Middle frontal gyrus (tissue), 1 donor: ENCODE measurements around the gene CACNA1C.

Experiments used
- DNase-seq: peaks from one replicate; pipeline ENCODE4 v3.0.0-alpha.2; 2015; ENCODE audit warnings: low spot score; ENCODE audit errors: extremely low spot score

The CACNA1C gene

DNA sequence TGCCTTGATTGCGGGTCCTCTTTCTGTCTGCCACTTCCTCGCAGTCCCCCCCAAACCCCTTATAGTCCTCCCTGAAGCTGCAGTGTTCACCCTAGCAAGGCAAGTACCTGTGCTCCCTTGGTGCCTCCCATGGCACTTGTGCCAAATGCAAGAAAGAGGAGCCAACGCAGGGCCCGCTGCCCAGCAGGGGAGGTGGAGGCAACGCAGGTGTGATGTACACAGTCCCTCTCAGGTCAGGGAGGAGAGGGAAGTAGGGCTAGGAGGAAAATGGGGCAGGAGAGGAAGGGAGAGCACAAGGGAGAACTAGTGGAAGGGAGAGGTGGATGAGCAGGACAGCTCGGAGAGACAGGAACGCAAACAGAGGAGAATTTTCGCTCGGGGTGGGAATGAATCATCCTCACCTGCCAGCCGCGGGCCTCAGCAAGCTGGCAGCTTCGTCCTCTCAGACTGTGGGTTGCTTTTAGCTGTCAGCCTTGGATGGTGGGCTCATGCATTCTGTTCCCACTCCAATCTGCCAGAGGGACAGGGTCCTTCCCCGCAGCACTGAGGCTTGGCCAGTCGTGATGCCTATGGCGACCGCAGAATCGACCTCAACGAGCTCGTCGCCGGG is 357.0 kb downstream of the CACNA1C start:
- DNase-seq: no peak

- no peak for DNase-seq
Observed at GRCh38 chr12:2410496-2410895, 357.7 kb downstream of the CACNA1C start.

DNA sequence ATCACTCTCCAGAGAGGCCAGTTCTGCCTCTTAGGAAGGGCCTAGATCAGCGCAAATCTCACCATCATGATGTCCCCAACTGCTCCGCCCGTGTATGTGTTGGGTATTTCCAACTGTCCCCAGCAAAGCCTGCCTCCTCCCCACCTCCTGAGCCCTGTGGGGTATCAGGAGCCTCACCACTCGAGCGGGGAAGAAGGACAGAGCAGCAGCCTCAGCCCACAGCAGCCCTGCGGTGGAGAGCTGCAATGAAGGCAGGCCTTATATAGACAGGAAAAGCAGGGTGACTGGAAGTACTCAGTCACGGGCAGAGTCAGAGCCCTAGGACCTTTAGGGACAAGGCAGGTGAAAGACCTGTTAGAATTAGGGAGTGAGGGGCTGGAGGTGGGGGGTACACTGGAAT is 358.2 kb downstream of the CACNA1C start:
- no peak for DNase-seq

- no peak for DNase-seq
Observed at GRCh38 chr12:2411616-2412304, 359.0 kb downstream of the CACNA1C start.

- DNase-seq: no peak
Observed at GRCh38 chr12:2412305-2412643, 359.5 kb downstream of the CACNA1C start.

DNA sequence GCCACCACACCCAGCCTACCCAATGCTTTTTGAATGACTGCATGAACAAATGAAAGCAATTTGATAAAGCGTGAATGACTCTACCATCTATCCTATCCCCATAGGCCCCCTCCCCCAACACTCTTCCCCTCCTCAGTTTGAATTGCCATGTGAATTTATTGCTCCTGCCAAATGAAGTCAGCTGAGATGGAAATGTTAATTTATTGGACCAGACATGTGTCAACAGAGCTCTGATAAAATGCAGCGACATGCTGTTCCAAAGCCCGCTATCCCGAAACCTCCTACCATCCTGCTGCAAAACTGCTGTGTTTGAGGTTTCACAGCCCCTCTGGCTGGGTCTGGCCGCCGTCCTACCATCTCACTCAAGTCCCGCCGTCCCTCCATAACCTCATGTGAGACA is 360.5 kb downstream of the CACNA1C start:
- no peak for DNase-seq

- no peak for DNase-seq
Observed at GRCh38 chr12:2413999-2414792, 361.4 kb downstream of the CACNA1C start.

DNA sequence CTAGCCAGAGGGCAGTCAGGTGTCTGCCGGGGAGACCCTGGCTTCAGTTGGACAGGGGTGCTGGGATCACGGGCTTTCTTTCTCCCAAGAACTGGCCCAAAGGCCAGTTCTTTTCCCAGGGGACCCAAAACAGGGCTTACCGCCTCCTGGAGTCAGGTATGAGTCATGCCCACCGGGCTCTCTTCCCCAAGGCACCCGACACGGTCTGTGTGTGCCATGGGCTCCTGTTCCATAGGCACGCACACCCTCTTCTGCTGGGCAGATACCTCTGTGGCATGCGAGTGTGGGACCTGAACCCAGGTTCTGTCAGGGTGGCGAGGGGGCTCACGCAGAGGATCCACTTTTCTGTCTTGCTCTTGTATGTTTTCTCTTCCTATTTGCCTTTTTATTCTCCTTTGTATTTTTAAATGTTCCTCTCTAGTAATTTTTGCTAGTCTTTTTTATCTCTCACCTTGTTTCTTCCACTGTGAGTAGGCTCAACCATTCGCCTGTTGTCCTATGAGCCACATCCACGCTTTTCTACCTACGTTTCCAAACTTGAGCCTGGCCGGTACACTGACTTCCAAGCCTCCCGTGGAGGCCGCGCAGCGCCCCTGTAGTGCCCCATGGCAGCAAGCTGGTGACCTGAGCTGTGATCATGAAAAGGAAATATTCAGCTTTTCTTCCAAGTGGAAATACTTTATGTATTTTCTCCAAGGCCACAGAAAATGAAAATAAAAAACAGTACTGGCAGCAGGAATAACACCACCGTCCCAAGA is 362.2 kb downstream of the CACNA1C start:
- no peak for DNase-seq

- no peak for DNase-seq
Observed at GRCh38 chr12:2415568-2415944, 362.8 kb downstream of the CACNA1C start.

DNA sequence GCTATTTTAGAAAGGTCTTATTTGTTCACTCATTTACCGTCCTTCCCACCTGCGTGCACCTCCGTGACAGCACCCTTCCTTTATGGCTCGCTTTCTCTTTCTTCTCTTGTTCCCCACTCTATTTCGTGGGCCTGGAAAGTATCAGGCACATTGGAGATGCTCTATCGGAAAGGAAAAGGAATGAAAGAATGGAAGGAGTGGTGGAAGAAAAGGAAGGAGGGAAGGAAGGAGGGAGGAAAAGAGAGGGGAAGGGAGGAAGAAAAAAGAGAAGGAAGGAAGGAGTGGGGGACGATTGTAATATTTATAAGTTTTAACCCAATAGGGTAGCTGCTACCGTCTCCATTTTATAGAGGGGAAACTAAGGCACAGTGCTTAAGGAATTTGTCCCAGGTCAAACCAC is 363.4 kb downstream of the CACNA1C start:
- DNase-seq: no peak

DNA sequence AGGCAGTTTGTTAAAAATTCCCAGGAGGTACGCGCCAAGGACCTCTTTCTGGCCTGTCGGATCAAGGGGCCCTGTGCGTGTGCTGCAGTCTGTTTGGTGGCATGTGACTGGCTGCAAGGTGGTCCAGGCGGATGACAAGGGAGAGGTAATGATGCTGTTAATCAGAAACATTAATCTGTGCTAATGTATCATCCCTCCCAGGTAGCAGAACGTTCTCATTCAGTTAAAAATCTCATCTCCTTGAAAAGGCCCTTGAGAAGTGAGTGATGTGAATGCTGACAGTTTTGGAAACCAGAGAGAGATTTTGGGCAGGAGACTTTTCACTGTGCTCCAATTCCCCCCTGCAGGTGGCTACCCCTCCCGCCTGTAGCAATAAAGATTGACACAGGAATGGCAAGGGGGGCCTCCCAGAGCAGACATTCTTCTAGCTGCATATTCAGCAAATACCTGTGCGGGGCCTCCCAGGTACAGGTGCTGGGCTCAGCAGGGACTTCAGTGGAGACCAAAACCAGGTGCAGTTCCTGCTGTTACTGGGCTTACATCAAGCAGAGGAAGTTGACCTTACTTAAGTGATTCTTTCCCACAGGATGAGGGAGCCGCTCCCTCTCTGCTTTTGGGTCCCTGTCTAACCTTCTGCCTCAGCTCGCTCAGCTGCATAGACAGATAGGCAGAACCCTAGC is 364.8 kb downstream of the CACNA1C start:
- DNase-seq: no peak

GRCh38 chr12:2418579-2418978 is 365.8 kb downstream of the CACNA1C start:
- no peak for DNase-seq

GRCh38 chr12:2422591-2422990 is 369.8 kb downstream of the CACNA1C start:
- no peak for DNase-seq

- DNase-seq: no peak
Observed at GRCh38 chr12:2429032-2429431, 376.2 kb downstream of the CACNA1C start.

GRCh38 chr12:2431810-2432209 is 379.0 kb downstream of the CACNA1C start:
- DNase-seq: no peak

DNA sequence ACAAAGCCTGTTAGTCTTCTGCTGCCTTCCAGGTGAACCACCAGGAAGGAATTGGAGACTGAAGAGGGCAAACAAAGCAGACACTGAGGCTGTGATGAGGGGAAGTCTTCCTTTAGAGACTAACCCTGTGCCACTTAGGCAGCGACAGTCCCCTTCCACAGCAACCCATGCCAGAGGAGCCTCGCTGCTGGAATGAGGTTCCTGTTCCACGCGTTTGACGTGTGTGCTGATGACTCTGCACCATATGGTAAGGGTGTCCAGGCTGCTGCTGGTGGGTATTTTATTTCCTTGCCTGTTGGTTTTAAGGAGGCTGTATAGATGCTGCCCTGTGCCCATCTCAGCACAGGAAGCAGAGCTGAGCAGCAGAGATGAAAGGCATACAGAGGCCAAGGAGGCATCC is 380.1 kb downstream of the CACNA1C start:
- DNase-seq: no peak

GRCh38 chr12:2435511-2435910 is 382.7 kb downstream of the CACNA1C start:
- DNase-seq: no peak

- no peak for DNase-seq
Observed at GRCh38 chr12:2439332-2440100, 386.7 kb downstream of the CACNA1C start.

GRCh38 chr12:2443776-2444175 is 391.0 kb downstream of the CACNA1C start:
- no peak for DNase-seq

DNA sequence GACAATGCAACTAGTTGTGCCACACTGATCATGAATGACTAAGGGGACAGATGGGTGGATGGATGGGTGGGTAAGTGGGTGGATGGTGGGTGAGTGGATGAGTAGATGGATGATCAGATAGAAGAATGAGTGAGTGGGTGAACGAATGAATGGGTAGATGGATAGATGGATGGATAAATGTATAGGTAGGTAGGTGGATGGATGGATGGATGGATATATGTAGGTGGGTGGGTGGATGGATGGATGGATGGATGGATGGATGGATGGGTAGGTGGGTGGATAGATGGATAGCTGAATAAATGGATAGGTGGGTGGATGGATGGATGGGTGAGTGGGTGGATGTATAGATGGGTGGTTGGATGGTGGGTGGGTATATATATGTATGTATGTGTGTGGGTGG is 393.2 kb downstream of the CACNA1C start:
- no peak for DNase-seq

- no peak for DNase-seq
Observed at GRCh38 chr12:2447861-2448260, 395.1 kb downstream of the CACNA1C start.
